GM13977 (cell line): Measurements from ENCODE around the gene DLG2.

Source experiments
- DNase-seq: peaks from one replicate; pipeline ENCODE4 v3.0.0; 2012; ENCODE audit warnings: low spot score
- CTCF ChIP-seq: IDR thresholded peaks from 2 replicates; pipeline ENCODE4 v1.5.1; 2012; ENCODE audit warnings: mild to moderate bottlenecking, control low read depth; ENCODE audit not compliant: insufficient read depth; ENCODE audit errors: extremely low read depth, missing control alignments
- in situ Hi-C: fragments of 300-500 bp; cut with MboI; formaldehyde crosslinking; loops from one replicate; pipeline ENCODE4 v1.12.0; 2022; ENCODE audit warnings: low sequenced_read_pairs, low pct_unique_long_range_greater_than_20kb, mixed read lengths, inconsistent platforms; ENCODE audit not compliant: unreplicated experiment

Gene DLG2

DNA sequence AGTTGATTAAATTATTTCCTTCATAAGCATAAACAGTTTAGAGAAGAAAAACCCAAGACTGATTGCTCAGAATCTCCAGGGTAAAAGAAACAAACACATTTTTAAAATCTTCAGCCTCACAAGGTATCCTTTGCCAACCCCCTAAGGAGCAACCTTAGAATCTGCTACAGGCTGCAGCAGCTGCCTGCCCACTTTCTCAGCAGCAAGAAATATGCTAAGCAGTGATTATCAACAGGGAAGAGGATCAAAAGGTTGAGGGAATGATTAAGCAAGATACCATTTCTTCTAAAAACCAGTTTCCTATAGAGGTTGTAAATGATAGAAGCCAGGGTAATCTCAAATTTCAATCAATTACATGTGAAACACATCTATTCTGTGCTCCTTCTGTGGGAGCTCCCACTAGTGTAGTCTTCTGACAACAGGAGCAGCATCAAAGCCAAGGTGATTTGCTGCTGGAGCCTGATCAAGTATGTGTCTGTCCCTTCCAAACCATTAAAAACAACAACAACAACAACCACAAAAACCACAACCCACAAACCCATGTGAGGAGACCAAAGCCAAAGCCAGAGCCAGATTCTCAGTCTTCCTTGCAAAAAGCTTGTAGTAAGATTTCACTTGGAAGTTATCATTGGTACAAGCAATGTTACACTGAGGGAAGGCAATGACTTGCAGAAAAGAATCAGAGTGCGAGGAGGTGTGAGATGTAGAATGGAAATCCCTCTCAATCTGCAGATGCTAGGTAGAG is 761.2 kb downstream of the DLG2 start:
- in situ Hi-C loops = no loop called here
- TF ChIP-seq CTCF = no peak
- no peak for DNase-seq

DNA sequence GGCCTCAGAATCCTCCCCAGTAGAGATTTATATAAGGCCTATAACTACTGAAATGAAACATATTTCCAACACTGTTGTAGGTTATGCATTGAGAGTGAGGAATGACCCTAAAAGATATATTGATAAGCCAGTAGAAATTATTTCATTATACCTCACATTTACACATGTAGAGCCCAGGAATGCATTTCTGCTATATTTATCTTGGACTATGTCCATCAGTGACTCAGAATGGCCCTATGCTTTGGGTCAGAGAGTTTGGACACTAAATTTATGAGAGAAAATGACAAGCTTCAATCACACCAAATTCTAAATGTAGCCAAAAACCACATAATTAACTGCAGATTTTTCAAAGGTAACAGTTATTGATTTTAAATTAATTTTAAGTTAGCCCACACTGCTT is 761.9 kb downstream of the DLG2 start:
- in situ Hi-C loops = no loop called here
- no peak for DNase-seq
- no peak for TF ChIP-seq CTCF

- no peak for TF ChIP-seq CTCF
- DNase-seq = no peak
- in situ Hi-C loops = no loop called here
Measured at GRCh38 chr11:84857746-84858145, 769.4 kb downstream of the DLG2 start.

DNA sequence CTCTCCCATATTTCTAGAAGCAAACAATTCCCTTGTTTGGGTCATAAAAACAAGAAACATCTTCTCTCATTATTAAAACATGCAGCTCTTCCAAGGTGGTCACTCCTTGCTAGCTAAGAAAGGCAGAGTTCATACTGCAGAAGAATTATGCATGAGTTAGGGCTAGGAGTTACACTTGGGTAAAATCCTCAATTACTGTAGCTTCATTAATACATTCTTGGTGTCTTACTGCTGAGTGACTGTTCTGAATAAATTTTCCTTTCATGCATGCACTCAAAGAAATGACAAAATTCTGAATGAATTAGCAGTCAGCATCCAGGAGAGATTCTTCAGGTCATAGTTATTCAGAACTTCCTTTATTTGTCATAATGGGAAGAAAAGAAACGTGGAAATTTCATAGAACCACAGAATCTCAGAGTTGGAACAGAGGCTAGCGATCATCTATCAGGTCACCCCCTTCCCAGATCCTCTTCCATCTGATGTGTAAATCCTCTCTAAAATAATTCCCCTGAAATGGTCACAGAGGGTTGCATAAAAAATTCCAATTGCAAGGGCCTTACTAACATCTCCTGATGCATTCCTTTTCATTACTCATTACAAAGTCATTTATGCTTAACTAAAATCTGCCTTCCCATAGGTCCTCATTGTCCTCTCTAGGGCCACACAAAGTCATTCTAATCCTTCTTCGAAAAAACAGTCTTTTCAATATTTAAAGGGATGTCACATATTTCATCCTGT is 771.5 kb downstream of the DLG2 start:
- no peak for TF ChIP-seq CTCF
- DNase-seq = no peak
- in situ Hi-C loops = no loop called here

DNA sequence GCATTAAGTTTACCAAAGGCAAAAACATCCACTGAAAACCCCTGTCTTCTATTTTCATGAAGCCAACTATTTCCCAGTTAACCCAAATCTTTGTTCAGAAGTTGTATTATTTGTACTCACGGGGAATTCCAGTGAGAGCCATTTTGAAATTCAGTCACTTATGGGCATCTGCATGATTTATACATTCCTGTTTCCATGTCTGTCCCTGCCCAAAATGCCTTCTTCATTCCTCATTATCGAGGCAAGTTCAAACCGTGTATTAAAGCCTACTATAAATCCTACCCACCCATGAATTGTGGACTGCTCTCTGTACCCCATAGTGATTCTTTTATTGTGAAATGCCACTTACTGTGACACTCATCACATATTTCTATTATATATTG is 772.7 kb downstream of the DLG2 start:
- in situ Hi-C loops = no loop called here
- no peak for TF ChIP-seq CTCF
- DNase-seq = no peak

DNA sequence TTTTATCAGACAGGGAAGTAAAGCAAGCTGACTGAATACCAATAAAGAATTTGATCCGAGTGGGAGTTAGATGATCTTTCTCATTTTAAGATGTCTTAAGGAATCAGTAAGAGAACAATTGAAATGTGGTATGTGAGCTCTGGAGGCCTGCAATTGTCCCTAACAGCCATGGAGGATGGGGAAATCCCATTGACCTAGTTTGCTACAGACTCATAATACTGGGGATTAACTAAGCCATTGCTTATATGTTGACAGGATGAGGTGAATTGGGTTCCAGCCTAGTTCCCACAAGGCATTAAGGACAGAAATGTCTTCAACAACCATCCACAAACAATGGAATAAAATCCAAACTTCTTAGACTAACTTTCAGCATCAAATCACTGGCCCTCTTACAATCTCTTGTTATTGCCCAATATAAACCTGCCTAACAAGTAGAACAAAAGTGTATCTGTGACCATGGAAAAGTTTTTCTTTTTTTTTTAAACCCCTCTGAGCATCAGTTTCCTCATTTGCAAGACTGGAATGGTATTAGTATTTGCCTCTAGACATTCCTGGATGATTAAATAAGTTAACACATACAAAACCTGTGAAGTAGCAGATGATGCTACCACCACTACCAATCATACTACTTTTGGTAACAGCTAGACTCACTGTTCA is 773.2 kb downstream of the DLG2 start:
- DNase-seq = no peak
- no peak for TF ChIP-seq CTCF
- in situ Hi-C loops = no loop called here
